Fibroblast of skin of scalp (primary cell): ENCODE data around the gene RNF26.
"Not testable (repeated sequence)": the region's sequence is repeated elsewhere in the genome, so short reads cannot be mapped to it uniquely, and the experiment has no call there.

Experiments
- DNase-seq: peaks from one replicate; pipeline ENCODE4 v3.0.0-alpha.2; 2013

RNF26 gene

GRCh38 chr11:119371778-119372182 is 37.5 kb downstream of the RNF26 start:
- DNase-seq: no peak

DNA sequence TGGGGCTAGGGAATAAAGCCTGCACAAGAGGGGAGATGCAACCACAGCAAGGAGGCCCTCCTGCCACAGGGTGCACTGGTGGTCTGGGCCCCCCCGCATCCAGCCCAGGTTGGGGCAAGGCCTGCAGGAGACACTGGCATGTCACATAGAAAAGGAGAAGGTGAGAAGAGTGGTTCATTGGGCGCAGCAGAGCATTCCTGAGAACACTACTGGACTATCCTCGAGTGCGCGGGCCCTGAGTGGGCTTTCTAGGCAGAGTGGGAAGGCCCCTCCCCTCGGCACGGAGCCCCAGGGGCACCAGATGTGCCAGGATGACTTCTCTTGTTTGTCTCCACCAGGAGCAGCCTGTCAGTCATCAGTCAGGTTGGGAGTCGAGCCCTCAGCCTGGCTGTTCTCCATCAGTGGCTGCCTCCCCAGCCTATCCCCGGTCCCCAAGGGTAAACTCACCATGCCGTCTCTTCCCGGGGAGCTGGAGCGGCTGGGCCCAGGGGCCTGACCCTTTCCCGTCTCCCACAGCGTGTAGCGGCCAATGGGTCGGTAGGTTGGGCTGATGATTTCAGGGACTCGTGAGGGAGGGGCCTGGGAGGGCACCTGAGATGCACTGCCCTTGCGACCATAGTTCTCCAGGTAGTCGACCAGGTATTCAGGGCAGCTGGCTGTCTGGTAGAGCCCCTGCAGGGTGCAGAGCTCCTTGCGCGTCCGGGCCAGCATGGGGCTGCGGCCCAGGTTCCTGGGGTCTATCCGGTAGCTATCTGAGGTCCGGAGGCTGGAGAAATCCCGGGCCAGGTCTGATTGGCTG is 38.1 kb downstream of the RNF26 start:
- no peak for DNase-seq

DNA sequence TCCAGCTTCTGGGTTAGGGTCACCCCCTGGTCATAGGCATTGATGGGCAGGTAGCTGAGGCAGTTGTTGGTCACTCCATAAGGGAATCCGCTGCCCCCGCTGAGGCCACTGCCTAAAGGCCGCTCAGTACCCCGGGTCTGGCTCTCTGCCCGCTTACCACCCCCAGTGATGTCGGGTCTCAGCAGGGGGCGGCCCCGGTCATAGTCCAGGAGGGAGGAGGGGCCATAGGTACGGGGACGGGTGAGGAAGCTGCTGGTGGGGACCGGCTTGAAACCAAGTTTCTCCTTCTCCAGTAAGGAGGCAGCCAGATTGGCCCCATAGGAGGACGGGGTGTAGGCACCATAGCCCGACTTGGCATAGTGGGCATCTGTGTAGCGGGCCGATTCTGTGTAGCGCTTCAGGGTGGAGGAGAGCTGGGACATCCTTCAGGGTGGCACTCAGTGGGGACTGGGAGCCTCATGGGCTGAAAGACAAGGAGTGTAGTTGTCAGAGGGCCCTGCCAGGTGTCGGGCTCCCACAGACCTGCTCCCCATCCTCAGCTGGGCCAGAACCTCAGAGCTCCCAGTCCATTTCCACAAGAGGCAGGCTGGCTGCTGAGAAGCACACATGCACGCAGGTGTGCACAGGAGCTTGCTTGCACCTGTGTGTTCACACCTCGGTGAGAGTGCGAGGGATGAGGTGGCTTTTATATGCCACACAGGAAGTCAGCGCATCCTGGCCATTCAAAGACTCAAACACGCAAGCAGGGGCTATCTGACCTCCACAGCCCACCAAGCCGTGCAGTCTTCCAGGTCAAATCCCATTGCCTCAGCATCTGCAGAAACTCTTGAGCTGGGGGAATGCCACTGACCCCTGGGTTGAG is 39.0 kb downstream of the RNF26 start:
- no peak for DNase-seq

DNA sequence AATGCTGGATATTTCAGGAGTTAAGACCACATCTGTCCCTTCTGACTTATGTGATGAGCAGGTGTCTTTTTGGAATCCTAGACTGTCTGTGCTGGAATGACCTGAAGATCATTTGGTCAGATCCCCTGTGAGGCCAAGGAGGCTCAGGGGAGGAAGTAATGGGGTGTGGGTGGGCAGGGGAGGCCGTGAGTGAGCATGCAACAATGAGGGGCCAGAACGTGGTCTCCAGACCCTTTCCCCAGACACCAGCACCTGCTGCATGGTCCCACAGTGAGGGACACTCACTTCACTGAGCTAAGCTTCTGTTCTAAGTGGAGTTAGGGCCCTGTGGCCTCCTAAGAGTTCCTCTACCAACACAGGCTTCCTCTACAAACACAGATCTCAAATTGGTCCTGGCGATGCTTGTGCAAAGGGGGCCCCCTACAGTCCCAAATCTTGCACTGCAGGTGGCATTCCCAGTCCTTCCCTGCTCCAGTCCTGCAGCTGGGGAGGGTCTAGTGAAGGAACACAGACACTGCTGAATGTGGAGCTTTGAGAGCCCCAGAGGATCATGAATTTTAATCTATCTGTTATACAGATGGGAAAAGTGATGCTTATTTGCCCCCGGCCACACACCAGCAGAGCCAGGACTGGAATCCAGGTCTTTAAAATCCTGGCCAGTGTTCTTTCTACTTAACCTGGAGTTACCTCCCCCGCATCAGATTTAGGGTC is 39.7 kb downstream of the RNF26 start:
- DNase-seq: peak; percentile 75

- no peak for DNase-seq
Measured at GRCh38 chr11:119374632-119375336, 40.5 kb downstream of the RNF26 start.

- DNase-seq: peak; percentile 52
Measured at GRCh38 chr11:119375337-119376196, 41.2 kb downstream of the RNF26 start.

- no peak for DNase-seq
Measured at GRCh38 chr11:119376197-119376847, 42.0 kb downstream of the RNF26 start.

- DNase-seq: no peak
Measured at GRCh38 chr11:119377112-119377901, 43.0 kb downstream of the RNF26 start.

DNA sequence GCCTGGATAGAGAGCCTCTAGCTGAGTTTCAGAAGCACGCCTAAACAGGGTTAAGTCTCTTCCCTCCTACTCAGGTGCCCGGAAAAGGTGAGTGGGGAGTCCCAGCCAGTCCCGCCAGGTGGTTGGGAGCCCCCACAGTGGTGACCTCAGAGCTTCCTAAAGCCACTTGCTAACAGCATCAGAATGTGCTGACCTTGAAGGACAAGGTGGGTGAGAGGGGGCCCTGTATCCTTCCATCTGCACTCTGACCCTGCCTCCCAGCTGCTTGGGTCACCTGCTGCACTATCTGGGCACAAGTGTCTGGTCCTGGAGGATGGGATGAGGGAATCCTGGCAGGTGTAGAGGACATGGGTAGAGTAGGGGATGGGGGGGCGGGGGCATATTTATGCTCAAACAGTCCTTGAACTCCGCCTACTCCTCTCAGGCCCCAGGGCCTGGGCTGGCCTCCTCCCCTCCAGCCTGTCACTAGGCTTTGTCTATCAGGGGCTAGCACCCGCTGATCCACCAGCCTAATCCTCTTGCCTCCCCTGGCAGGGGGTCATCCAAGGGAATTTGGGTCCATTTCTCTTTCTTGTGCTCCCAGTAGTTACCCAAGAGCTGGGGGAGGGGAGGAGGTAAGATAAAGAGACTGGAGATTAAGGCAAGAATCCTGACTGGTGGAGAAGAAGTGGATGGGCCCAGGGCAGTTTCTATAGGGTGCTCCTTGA is 43.8 kb downstream of the RNF26 start:
- DNase-seq: no peak

GRCh38 chr11:119378851-119379465 is 44.6 kb downstream of the RNF26 start:
- DNase-seq: no peak

DNA sequence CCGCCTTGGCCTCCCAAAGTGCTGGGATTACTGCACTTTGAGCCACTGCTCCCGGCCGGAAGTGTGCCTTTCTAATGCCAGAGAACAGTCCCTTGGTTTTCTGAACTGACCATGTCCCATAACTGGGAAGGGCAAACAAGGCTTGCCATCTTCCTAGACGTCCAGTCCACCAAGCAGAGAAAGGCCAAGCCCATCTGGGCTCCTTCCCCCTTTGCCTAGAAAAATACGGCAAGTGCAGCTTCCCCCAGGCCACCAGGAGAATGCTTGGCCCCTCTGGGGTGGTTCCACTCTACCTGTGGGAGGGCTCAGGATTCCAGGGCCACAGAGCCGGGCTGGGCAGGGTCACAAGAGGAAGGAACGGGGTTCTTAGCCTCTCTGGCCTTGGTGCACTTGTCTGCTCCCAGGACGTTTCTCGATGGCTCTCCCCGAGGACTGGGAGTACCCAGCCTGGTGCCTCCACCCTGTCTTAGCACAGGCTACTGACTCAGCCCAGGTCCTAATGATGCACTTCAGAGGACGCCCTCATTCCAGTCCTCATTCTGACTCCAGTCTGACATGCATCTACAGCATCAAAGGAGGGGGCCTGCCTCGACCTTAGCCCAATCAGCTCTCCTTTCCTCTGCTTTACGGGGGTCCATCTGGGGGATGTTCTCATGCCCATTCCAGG is 46.0 kb downstream of the RNF26 start:
- DNase-seq: no peak

GRCh38 chr11:119380827-119381180 is 46.5 kb downstream of the RNF26 start:
- no peak for DNase-seq

DNA sequence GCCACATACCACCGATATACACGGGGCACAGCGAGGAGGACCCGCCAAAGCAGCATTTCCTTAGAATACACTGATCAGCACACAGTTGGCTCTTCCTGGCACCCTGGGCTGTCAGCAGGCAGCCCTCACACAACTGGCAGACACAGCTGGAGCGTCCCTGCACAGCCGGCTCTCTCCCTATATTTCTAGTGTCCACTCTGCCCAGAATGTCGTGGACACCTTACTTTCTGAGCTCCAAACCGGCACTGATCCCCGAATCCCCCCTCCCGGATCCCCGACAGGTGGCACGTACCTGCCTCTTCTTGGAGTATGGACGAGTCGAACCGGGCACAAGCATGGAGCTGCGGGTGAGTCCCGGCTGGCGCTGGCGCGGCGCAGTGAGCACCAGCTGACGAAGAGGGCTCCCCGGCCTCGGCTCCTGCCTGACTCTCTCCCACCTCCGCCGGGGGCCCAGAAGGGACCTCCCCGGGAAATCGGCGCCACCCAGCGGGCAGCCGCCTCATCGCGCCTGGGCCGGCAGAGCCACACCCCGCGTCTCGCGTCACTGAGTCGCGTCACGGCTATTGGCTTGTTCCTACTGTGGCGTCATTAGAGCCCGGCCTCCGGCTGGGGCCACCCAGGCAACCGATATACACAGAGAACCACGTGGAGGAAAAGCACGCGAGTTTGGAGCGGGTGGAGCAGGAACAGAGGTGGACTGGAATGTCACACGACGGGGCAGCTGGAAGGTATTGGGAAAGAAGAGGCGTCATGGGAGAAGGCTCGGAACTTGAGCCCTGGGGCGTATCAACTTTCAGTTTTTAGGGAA is 47.1 kb downstream of the RNF26 start, which contains the start of gene USP2:
Gene USP2, minus strand, starts transcription at position 510 of the 808 bp plus-strand sequence. CDS start 8,210 bp downstream, outside the sequence.
- peak; percentile 95 for DNase-seq

- DNase-seq: no peak
Measured at GRCh38 chr11:119382101-119382500, 47.8 kb downstream of the RNF26 start.

DNA sequence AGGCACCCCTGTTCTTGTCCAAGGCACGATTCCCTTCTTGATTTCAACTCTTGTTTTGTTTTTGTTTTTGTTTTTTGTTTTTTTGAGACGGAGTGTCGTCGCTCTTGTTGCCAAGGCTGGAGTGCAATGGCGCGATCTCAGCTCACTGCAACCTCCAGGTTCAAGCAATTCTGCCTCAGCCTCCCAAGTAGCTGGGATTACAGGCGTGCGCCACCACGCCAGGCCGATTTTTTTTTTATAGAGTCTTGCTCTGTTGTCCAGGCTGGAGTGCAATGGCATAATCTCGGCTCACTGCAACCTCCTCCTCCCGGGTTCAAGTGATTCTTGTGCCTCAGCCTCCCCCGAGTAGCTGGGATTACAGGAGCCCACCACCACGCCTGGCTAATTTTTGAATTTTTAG is 48.2 kb downstream of the RNF26 start:
- not testable (repeated sequence) for DNase-seq

- DNase-seq: no peak
Measured at GRCh38 chr11:119384332-119384731, 50.0 kb downstream of the RNF26 start.
